SK-N-SH (cell line): ENCODE data around the gene ABO. TPM values are rescaled to one million over a fixed set of nuclear protein-coding genes. Genes with fewer than 3 reads are reported as not detected.
"Not testable (repeated sequence)": the region's sequence is repeated elsewhere in the genome, so short reads cannot be mapped to it uniquely, and the experiment has no call there.

ENCODE experiments used
- CTCF ChIA-PET: fragments of 300-600, 350-600 bp; formaldehyde crosslinking; extraction: SDS; loops from one replicate; lab custom pipeline; 2021; lab: Yijun Ruan, JAX
- POLR2A ChIA-PET: fragments of 350-600 bp; sonication (Branson Sonifier 250); formaldehyde crosslinking; extraction: SDS; loops from one replicate; lab custom pipeline; 2020; ENCODE audit warnings: antibody characterized with exemption, inconsistent platforms; lab: Yijun Ruan, JAX
- DNase-seq: peaks from one replicate; pipeline ENCODE4 v3.0.0; 2012
- H2AFZ ChIP-seq: fragments of 200-600 bp; sonication (generic); 2 replicates; pipeline ENCODE4 v1.8.1; 2016; ENCODE audit warnings: antibody characterized with exemption, mild to moderate bottlenecking, low read depth
- H3F3A ChIP-seq: fragments of 200-600 bp; sonication (generic); replicated peaks from 2 replicates; pipeline ENCODE3; 2016; ENCODE audit warnings: antibody characterized with exemption, mild to moderate bottlenecking; ENCODE audit not compliant: insufficient read depth
- H3K27ac ChIP-seq, 2 experiments: fragments of 200-500 bp in 1 of 2; fragments of 200-600 bp in 1 of 2; sonication (Bioruptor generic) in 1 of 2; sonication (generic), shearing (Covaris generic) in 1 of 2; 2 replicates each; pipeline versions ENCODE4 v1.5.1 to v1.6.1; 2014 to 2016; ENCODE audit warnings: low read depth in 2 of 2, inconsistent platforms in 1 of 2, low read length in 1 of 2, mild to moderate bottlenecking in 1 of 2, mixed read lengths in 1 of 2
- H3K27me3 ChIP-seq: fragments of 200-600 bp; sonication (generic), shearing (Covaris generic); 2 replicates; pipeline ENCODE4 v1.6.1; 2016; ENCODE audit warnings: mixed run types; ENCODE audit not compliant: insufficient read depth
- H3K36me3 ChIP-seq, 2 experiments: fragments of 200-500 bp in 1 of 2; fragments of 200-600 bp in 1 of 2; sonication (Bioruptor generic) in 1 of 2; sonication (generic) in 1 of 2; replicated peaks in 1 of 2; 2 replicates each; pipeline versions ENCODE3 to v1.5.1; 2014 to 2016; ENCODE audit warnings: low read length in 1 of 2, mild to moderate bottlenecking in 1 of 2; ENCODE audit not compliant: insufficient read depth in 2 of 2, control insufficient read depth in 1 of 2
- H3K4me1 ChIP-seq, 2 experiments: fragments of 200-500 bp in 1 of 2; fragments of 200-600 bp in 1 of 2; sonication (Bioruptor generic) in 1 of 2; sonication (generic), shearing (Covaris generic) in 1 of 2; 2 replicates each; pipeline versions ENCODE4 v1.5.1 to v1.6.1; 2014 to 2016; ENCODE audit warnings: low read depth in 1 of 2, low read length in 1 of 2, mixed run types in 1 of 2; ENCODE audit not compliant: insufficient read depth in 2 of 2, control insufficient read depth in 1 of 2
- H3K4me2 ChIP-seq: fragments of 200-600 bp; sonication (generic), shearing (Covaris generic); 2 replicates; pipeline ENCODE4 v1.6.1; 2017; ENCODE audit warnings: mixed run types
- H3K4me3 ChIP-seq, 2 experiments: fragments of 200-500 bp in 1 of 2; fragments of 200-600 bp in 1 of 2; sonication (Bioruptor generic) in 1 of 2; sonication (generic), shearing (Covaris generic) in 1 of 2; 2 replicates each; pipeline versions ENCODE4 v1.5.1 to v1.8.1; 2014 to 2016; ENCODE audit warnings: low read depth in 2 of 2, inconsistent platforms in 1 of 2, low read length in 1 of 2, mild to moderate bottlenecking in 1 of 2, mixed read lengths in 1 of 2, moderate library complexity in 1 of 2
- H3K79me2 ChIP-seq: fragments of 200-600 bp; sonication (generic); 2 replicates; pipeline ENCODE4 v1.8.1; 2017; ENCODE audit warnings: mild to moderate bottlenecking; ENCODE audit not compliant: insufficient read depth
- H3K9ac ChIP-seq: fragments of 200-600 bp; sonication (generic); 2 replicates; pipeline ENCODE4 v1.6.1; 2017; ENCODE audit warnings: mixed run types
- H3K9me2 ChIP-seq: fragments of 200-600 bp; sonication (generic); 2 replicates; pipeline ENCODE4 v1.6.1; 2017; ENCODE audit warnings: mixed run types
- H3K9me3 ChIP-seq: fragments of 200-600 bp; sonication (generic); 2 replicates; pipeline ENCODE4 v1.6.1; 2017; ENCODE audit warnings: mixed run types, mild to moderate bottlenecking, moderate library complexity
- H4K20me1 ChIP-seq: fragments of 200-600 bp; sonication (generic); 2 replicates; pipeline ENCODE4 v1.6.1; 2017; ENCODE audit warnings: mild to moderate bottlenecking, mixed run types; ENCODE audit not compliant: insufficient read depth
- ELF1 ChIP-seq: IDR thresholded peaks from 2 replicates; pipeline ENCODE4 v1.4.0; 2012
- EP300 ChIP-seq, 2 experiments: IDR thresholded peaks; 2 replicates each; pipeline versions ENCODE4 v1.4.0 to v1.6.1; 2012; ENCODE audit warnings: borderline replicate concordance in 1 of 2, low read depth in 1 of 2, low read length in 1 of 2
- EZH2phosphoT487 ChIP-seq: fragments of 200-600 bp; sonication (generic); IDR thresholded peaks from 2 replicates; pipeline ENCODE4 v1.6.1; 2017; ENCODE audit warnings: low read depth, mixed run types, mild to moderate bottlenecking, antibody characterized with exemption, moderate library complexity, borderline replicate concordance
- FOXM1 ChIP-seq: IDR thresholded peaks from 2 replicates; pipeline ENCODE4 v1.4.0; 2012; ENCODE audit warnings: low read depth, mild to moderate bottlenecking
- GABPA ChIP-seq: IDR thresholded peaks from 2 replicates; pipeline ENCODE4 v1.4.0; 2012; ENCODE audit warnings: low read depth, mild to moderate bottlenecking
- GATA2 ChIP-seq: sonication (generic); formaldehyde crosslinking; IDR thresholded peaks from 2 replicates; pipeline ENCODE4 v1.5.0; 2020; ENCODE audit warnings: mild to moderate bottlenecking, missing genetic modification reagents
- IRF3 ChIP-seq: fragments of 150-350 bp; IDR thresholded peaks from 2 replicates; pipeline ENCODE4 v1.6.1; 2016; ENCODE audit warnings: mild to moderate bottlenecking, low read depth, low read length
- JUND ChIP-seq: IDR thresholded peaks from 2 replicates; pipeline ENCODE4 v1.4.0; 2012
- NFIC ChIP-seq: IDR thresholded peaks from 2 replicates; pipeline ENCODE4 v1.4.0; 2012; ENCODE audit warnings: borderline replicate concordance
- PBX3 ChIP-seq: IDR thresholded peaks from 2 replicates; pipeline ENCODE4; 2012
- POLR2AphosphoS5 ChIP-seq: IDR thresholded peaks from 2 replicates; pipeline ENCODE4 v1.6.1; 2012; ENCODE audit warnings: low read depth, low read length
- RAD21 ChIP-seq: IDR thresholded peaks from 2 replicates; pipeline ENCODE4 v1.6.1; 2012; ENCODE audit warnings: mild to moderate bottlenecking, low read length
- RCOR1 ChIP-seq: fragments of 150-350 bp; IDR thresholded peaks from 2 replicates; pipeline ENCODE4 v1.6.1; 2017; ENCODE audit warnings: antibody characterized with exemption, low read length
- RFX5 ChIP-seq: IDR thresholded peaks from 2 replicates; pipeline ENCODE4 v1.6.1; 2012; ENCODE audit warnings: mild to moderate bottlenecking, improper control_type of control experiment, low read length
- RXRA ChIP-seq: IDR thresholded peaks from 2 replicates; pipeline ENCODE4 v1.4.0; 2012; ENCODE audit warnings: low read depth, mild to moderate bottlenecking, borderline replicate concordance
- TAF1 ChIP-seq: IDR thresholded peaks from 2 replicates; pipeline ENCODE4 v1.6.1; 2012; ENCODE audit warnings: low read depth, mild to moderate bottlenecking, low read length, moderate library complexity, borderline replicate concordance
- TCF12 ChIP-seq: IDR thresholded peaks from 2 replicates; pipeline ENCODE4 v1.4.0; 2012
- YY1 ChIP-seq: IDR thresholded peaks from 2 replicates; pipeline ENCODE4 v1.4.0; 2012; ENCODE audit warnings: low read depth, mild to moderate bottlenecking
- WGBS: methylation state at CpG from one replicate; pipeline ENCODE4 v1.1.6; 2017; ENCODE audit warnings: low lambda C conversion rate; 5-methylcytosine and 5-hydroxymethylcytosine counted together
- polyA plus RNA-seq, 3 experiments: library from polyadenylated mRNA; depleted of rRNA; stranded (reverse); fragments of >200 nt; gene quantifications; 2 replicates each; pipeline ENCODE4 v1.2.3, GENCODE V29; 2012
- TF ChIP-seq, protein P1 (sequence below): fragments of 150-350 bp; IDR thresholded peaks from 2 replicates; pipeline ENCODE4 v1.6.1; 2017; ENCODE audit warnings: antibody characterized with exemption, low read length, low read depth, borderline replicate concordance
- TF ChIP-seq, protein P2 (sequence below): IDR thresholded peaks from 2 replicates; pipeline ENCODE4 v1.4.0; 2012; ENCODE audit warnings: low read depth, borderline replicate concordance

Gene ABO
- polyA plus RNA-seq, 1 of the 3 experiments (the other 2 are of a cell fraction) = not detected

DNA sequence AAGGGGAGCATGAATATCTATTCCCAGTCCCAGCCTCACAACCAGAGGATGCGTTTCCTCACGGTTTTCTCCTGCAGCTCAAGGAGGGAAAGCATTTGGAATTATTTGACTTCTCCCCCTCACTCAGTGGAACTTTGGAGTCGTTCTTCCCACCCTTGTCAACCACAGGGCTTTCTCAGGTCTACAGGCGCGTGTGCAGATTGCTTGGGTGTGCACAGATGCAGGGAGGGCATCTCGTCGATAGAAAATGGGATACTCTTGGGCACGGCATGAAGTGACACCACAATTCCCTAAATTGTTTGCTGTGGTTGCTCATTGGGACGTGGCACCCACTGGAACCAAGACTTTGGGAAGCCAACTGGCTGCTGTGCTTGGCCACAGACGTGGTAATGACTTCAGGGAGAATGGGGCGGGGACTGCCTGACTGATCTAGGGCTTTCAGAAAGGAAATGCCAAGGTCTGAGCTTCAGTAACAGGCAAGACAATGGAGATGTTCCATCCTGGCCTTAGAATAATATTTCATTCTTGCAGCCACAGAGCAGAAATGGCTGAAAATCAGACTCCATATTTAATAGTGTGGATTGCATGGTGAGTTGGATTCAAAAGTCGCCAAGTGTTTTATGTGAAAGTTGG is 53.7 kb downstream of the ABO start:
- TF ChIP-seq PBX3 (no peak), GATA2 (CRISPR knock-in tag) (no peak), EP300 (IDR thresholded peaks at IDR 0.05; ENCODE audit: borderline replicate concordance in 1 of 2, low read depth in 1 of 2, low read length in 1 of 2) (no peak), TCF12 (no peak), RCOR1 (no peak), POLR2AphosphoS5 (no peak), FOXM1 (no peak), EZH2phosphoT487 (no peak), ELF1 (no peak), NFIC (no peak), YY1 (no peak), RFX5 (no peak), GABPA (no peak), RXRA (no peak), JUND (no peak), TAF1 (no peak), RAD21 (no peak), IRF3 (no peak)
- TF ChIP-seq, protein P1, sequence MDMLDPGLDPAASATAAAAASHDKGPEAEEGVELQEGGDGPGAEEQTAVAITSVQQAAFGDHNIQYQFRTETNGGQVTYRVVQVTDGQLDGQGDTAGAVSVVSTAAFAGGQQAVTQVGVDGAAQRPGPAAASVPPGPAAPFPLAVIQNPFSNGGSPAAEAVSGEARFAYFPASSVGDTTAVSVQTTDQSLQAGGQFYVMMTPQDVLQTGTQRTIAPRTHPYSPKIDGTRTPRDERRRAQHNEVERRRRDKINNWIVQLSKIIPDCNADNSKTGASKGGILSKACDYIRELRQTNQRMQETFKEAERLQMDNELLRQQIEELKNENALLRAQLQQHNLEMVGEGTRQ = no peak
- TF ChIP-seq, protein P2, sequence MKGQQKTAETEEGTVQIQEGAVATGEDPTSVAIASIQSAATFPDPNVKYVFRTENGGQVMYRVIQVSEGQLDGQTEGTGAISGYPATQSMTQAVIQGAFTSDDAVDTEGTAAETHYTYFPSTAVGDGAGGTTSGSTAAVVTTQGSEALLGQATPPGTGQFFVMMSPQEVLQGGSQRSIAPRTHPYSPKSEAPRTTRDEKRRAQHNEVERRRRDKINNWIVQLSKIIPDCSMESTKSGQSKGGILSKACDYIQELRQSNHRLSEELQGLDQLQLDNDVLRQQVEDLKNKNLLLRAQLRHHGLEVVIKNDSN = no peak
- H2AFZ ChIP-seq = no peak overlapping the region
- no peak overlapping the region for H3K4me2 ChIP-seq
- H3K27me3 ChIP-seq = peaks cover 13% of the 10 kb centered on the region; the same call in 1 of the 2 replicates
- DNase-seq = no peak
- 26% methylated on average over 12 of the region's 12 CpGs for WGBS
- no peaks in the 10 kb centered on the region; a peak in 1 of 4 replicates for H3K4me1 ChIP-seq
- H3F3A ChIP-seq = no peaks in the 10 kb centered on the region
- H3K4me3 ChIP-seq = no peak overlapping the region
- no peaks in the 10 kb centered on the region for H3K36me3 ChIP-seq
- H3K27ac ChIP-seq = no peak overlapping the region
- H3K79me2 ChIP-seq = no peaks in the 10 kb centered on the region
- CTCF ChIA-PET = no interaction called here
- POLR2A ChIA-PET = no interaction called here
- H4K20me1 ChIP-seq = no peaks in the 10 kb centered on the region
- H3K9ac ChIP-seq = no peak overlapping the region
- H3K9me2 ChIP-seq = no peaks in the 10 kb centered on the region
- H3K9me3 ChIP-seq = no peaks in the 10 kb centered on the region

GRCh38 chr9:133218049-133218975 is 56.7 kb downstream of the ABO start:
- H4K20me1 ChIP-seq, H3K9me3 ChIP-seq, DNase-seq, POLR2A ChIA-PET, H3K79me2 ChIP-seq, H3K4me3 ChIP-seq, H3K9me2 ChIP-seq, H3K36me3 ChIP-seq, CTCF ChIA-PET, H3K27ac ChIP-seq, H3F3A ChIP-seq, H3K9ac ChIP-seq, H3K4me1 ChIP-seq, H3K4me2 ChIP-seq, H2AFZ ChIP-seq: not testable (repeated sequence)
- peaks cover 13% of the 10 kb centered on the region; the same call in 1 of the 2 replicates for H3K27me3 ChIP-seq
- 12% methylated on average over 18 of the region's 19 CpGs for WGBS
